ENCODE results near the gene NDE1.

- TF ChIP-seq CTCF (IDR thresholded peaks at IDR 0.05) (no peak), FOSL2 (IDR thresholded peaks at IDR 0.05; ENCODE audit: borderline replicate concordance, low read depth) (no peak), ZBTB33 (IDR thresholded peaks at IDR 0.05; ENCODE audit: borderline replicate concordance, low read depth) (no peak), REST (IDR thresholded peaks at IDR 0.05; ENCODE audit: low read depth, low read length) (no peak), POLR2AphosphoS5 (IDR thresholded peaks at IDR 0.05; ENCODE audit: low read depth, low read length) (no peak), FOXM1 (IDR thresholded peaks at IDR 0.05; ENCODE audit: low read depth) (no peak), USF1 (IDR thresholded peaks at IDR 0.05; ENCODE audit: borderline replicate concordance, low read depth) (no peak)
These were observed 64.5 kb downstream of the NDE1 start for GRCh38 chr16:15714393-15715172.

All from SK-N-SH (cell line).